HUES48 (cell line): ENCODE measurements around the gene PPIL1.

Source experiments
- H3K27ac ChIP-seq: one replicate; pipeline ENCODE4 v1.7.0; 2013; ENCODE audit warnings: low read depth, low read length, inconsistent platforms
- H3K27me3 ChIP-seq: 2 replicates; pipeline ENCODE4 v1.6.1; 2013; ENCODE audit warnings: mild to moderate bottlenecking, low read length; ENCODE audit not compliant: control insufficient read depth, insufficient read depth
- H3K36me3 ChIP-seq: 2 replicates; pipeline ENCODE4 v1.6.1; 2013; ENCODE audit warnings: low read length; ENCODE audit not compliant: control insufficient read depth, insufficient read depth
- H3K4me1 ChIP-seq: 2 replicates; pipeline ENCODE4 v1.6.1; 2013; ENCODE audit warnings: mild to moderate bottlenecking, low read length; ENCODE audit not compliant: control insufficient read depth, insufficient read depth
- H3K4me3 ChIP-seq: 2 replicates; pipeline ENCODE4 v1.5.1; 2013; ENCODE audit warnings: mild to moderate bottlenecking, low read depth, low read length
- H3K9ac ChIP-seq: 2 replicates; pipeline ENCODE4 v1.6.1; 2013; ENCODE audit warnings: mild to moderate bottlenecking, low read depth, low read length, moderate library complexity
- H3K9me3 ChIP-seq: 2 replicates; pipeline ENCODE4 v1.6.1; 2013; ENCODE audit warnings: low read length; ENCODE audit not compliant: control insufficient read depth, insufficient read depth

Gene PPIL1

DNA sequence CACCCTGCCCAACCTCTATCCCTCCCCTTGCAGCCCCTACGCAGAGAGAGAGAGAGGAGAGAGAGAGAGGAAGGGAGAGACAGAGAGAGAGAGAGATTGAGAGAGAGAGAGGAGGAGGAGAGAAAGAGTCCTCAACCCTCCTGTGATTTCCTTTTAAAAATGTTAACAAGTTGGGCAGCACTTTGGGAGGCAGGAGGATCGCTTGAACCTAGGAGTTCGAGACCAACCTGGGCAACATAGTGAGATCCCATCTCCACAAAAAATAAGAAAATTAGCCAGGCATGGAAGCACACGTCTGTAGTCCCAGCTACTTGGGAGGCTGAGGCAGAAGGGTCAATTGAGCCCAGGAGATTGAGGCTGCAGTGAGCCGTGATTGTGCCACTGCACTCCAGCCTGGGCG, 65.4 kb downstream of the PPIL1 start:
- Histone ChIP-seq H3K4me1 (peaks cover 17% of the 10 kb centered on the region), H3K4me3 (no peak overlapping the region), H3K9ac (no peak overlapping the region), H3K27me3 (peaks cover 6% of the 10 kb centered on the region; the same call in 1 of the 2 replicates), H3K9me3 (no peaks in the 10 kb centered on the region), H3K36me3 (no peaks in the 10 kb centered on the region), H3K27ac (no peak overlapping the region)

DNA sequence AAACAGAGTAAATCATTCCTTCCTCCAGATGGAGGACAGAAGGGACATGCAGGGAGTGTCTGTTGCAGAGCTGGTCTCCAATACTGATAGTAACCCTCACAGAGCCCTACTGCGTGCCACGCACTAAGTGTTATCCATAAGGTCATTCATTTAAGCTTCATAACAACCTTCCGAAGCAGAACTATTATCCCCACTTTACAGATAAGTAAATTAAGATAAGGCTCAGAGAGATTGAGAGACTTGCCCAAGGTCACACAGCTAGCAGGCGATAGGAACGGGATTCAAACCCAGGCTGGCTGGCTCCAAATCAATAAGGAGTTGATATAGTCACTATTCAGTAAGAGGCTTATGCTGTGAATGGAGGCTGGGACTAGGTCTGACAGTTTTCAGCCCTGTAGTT, 66.0 kb downstream of the PPIL1 start:
- Histone ChIP-seq H3K9ac (no peak overlapping the region), H3K27me3 (peaks cover 6% of the 10 kb centered on the region; the same call in 1 of the 2 replicates), H3K9me3 (no peaks in the 10 kb centered on the region), H3K4me1 (peaks cover 19% of the 10 kb centered on the region), H3K36me3 (no peaks in the 10 kb centered on the region), H3K4me3 (no peak overlapping the region), H3K27ac (no peak overlapping the region)

- peaks cover 19% of the 10 kb centered on the region for H3K4me1 ChIP-seq
- no peak overlapping the region for H3K27ac ChIP-seq
- peaks cover 6% of the 10 kb centered on the region; the same call in 1 of the 2 replicates for H3K27me3 ChIP-seq
- no peaks in the 10 kb centered on the region for H3K36me3 ChIP-seq
- no peak overlapping the region for H3K4me3 ChIP-seq
- no peaks in the 10 kb centered on the region for H3K9me3 ChIP-seq
- H3K9ac ChIP-seq = no peak overlapping the region
Measured at GRCh38 chr6:36807750-36808149, 66.9 kb downstream of the PPIL1 start.

DNA sequence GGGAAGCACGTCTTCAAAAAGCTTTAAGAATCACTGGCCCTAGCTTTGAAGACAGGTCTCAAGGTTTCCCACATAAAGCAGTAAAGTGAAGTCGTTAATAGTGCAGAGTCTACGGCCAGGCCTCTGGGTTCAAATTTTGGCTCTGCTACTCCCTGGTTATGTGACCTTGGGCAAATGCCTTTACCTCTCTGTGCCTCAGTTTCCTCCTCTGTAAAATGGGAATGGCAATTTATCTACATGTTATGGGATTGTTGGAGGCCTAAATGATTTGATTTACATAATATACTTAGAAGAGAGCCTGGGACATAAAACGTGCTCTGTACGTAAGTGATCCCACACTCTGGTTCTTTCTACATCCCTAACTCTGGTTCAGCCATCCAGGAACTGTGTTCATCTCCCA, 67.5 kb downstream of the PPIL1 start:
- H3K4me1 ChIP-seq = peaks cover 19% of the 10 kb centered on the region
- H3K4me3 ChIP-seq = no peak overlapping the region
- no peaks in the 10 kb centered on the region for H3K36me3 ChIP-seq
- no peaks in the 10 kb centered on the region for H3K9me3 ChIP-seq
- H3K27me3 ChIP-seq = peaks cover 6% of the 10 kb centered on the region; the same call in 1 of the 2 replicates
- H3K9ac ChIP-seq = no peak overlapping the region
- H3K27ac ChIP-seq = no peak overlapping the region

GRCh38 chr6:36805917-36806316, 68.7 kb downstream of the PPIL1 start:
- Histone ChIP-seq H3K9ac (no peak overlapping the region), H3K9me3 (no peaks in the 10 kb centered on the region), H3K36me3 (no peaks in the 10 kb centered on the region), H3K27me3 (peaks cover 6% of the 10 kb centered on the region; the same call in 1 of the 2 replicates), H3K4me1 (peaks cover 19% of the 10 kb centered on the region), H3K4me3 (no peak overlapping the region), H3K27ac (no peak overlapping the region)

DNA sequence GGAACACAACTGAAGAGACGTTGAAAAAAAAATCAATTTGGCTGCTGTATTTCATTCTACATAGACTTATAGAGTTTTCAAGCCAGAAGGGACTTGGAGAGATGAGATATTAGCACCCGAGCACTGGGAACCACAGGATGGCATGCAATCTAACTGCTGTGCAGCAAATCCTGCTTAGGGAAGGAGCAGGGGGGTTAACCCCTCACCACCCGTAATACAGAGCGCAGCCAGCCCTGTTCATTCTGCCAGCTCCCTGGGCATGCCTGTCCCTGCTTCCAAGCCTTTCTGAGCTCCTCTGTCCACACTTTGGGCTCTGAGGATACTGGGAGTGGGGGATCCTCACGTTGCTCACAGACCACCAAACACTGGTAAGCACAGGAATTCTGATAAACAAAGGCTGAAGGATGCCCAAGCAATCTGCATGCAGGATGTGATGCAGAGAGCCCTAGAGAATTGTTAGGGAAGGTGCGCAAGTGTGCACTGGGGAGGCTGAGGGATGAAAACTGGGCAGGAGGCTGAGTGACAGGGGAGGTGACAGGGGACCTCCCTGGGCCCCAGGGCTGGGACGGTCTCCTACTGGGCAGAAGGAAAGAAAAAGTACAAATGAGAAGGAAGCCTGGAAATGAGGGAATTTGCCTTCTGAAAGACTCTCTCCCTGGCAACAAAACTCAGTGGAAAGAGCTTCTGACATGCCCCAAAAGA, 69.4 kb downstream of the PPIL1 start:
- Histone ChIP-seq H3K36me3 (no peaks in the 10 kb centered on the region), H3K27ac (no peak overlapping the region), H3K4me1 (peaks cover 19% of the 10 kb centered on the region), H3K27me3 (peaks cover 6% of the 10 kb centered on the region; the same call in 1 of the 2 replicates), H3K9me3 (no peaks in the 10 kb centered on the region), H3K9ac (no peak overlapping the region), H3K4me3 (no peak overlapping the region)
